ENCODE data around the gene LAMA2.

Gene LAMA2

GRCh38 chr6:129493354-129493902 lies 610.5 kb downstream of the LAMA2 start:
- Histone ChIP-seq H3K4me3 (no peak overlapping the region), H3K9me3 (ENCODE audit: low read depth, low read length) (no peaks in the 10 kb centered on the region), H3K36me3 (ENCODE audit: insufficient read depth, low read length) (no peaks in the 10 kb centered on the region), H3K9ac (ENCODE audit: insufficient read length) (no peak overlapping the region), H3K27ac (no peak overlapping the region)
- DNase-seq (ENCODE audit: low read depth, low spot score), result no peak
- no peak for TF ChIP-seq EZH2 (IDR thresholded peaks at IDR 0.05)
- no peak for TF ChIP-seq FOXP2 (optimal IDR thresholded peaks at IDR 0.05; ENCODE audit: control extremely low read depth, extremely low read length, insufficient read depth)
- TF ChIP-seq POLR2AphosphoS5 (IDR thresholded peaks at IDR 0.05; ENCODE audit: borderline replicate concordance, low read depth, low read length), result no peak

- DNase-seq (ENCODE audit: low read depth, low spot score), result no peak
- Histone ChIP-seq H3K4me3 (no peak overlapping the region), H3K27ac (no peak overlapping the region), H3K9me3 (ENCODE audit: low read depth, low read length) (no peaks in the 10 kb centered on the region), H3K36me3 (ENCODE audit: insufficient read depth, low read length) (no peaks in the 10 kb centered on the region), H3K9ac (ENCODE audit: insufficient read length) (no peak overlapping the region)
- TF ChIP-seq POLR2AphosphoS5 (IDR thresholded peaks at IDR 0.05; ENCODE audit: borderline replicate concordance, low read depth, low read length) (no peak), FOXP2 (optimal IDR thresholded peaks at IDR 0.05; ENCODE audit: control extremely low read depth, extremely low read length, insufficient read depth) (no peak), EZH2 (IDR thresholded peaks at IDR 0.05) (no peak)
These were observed 611.2 kb downstream of the LAMA2 start for GRCh38 chr6:129494099-129494498.

- no peak for DNase-seq (ENCODE audit: low read depth, low spot score)
- Histone ChIP-seq H3K27ac (no peak overlapping the region), H3K4me3 (no peak overlapping the region), H3K9me3 (ENCODE audit: low read depth, low read length) (no peaks in the 10 kb centered on the region), H3K36me3 (ENCODE audit: insufficient read depth, low read length) (no peaks in the 10 kb centered on the region), H3K9ac (ENCODE audit: insufficient read length) (no peak overlapping the region)
- TF ChIP-seq POLR2AphosphoS5 (IDR thresholded peaks at IDR 0.05; ENCODE audit: borderline replicate concordance, low read depth, low read length) (no peak), EZH2 (IDR thresholded peaks at IDR 0.05) (no peak), FOXP2 (optimal IDR thresholded peaks at IDR 0.05; ENCODE audit: control extremely low read depth, extremely low read length, insufficient read depth) (no peak)
These were observed 611.6 kb downstream of the LAMA2 start for GRCh38 chr6:129494586-129494985.

GRCh38 chr6:129495652-129496051 lies 612.7 kb downstream of the LAMA2 start:
- Histone ChIP-seq H3K9me3 (ENCODE audit: low read depth, low read length) (no peaks in the 10 kb centered on the region), H3K4me3 (no peak overlapping the region), H3K27ac (no peak overlapping the region), H3K36me3 (ENCODE audit: insufficient read depth, low read length) (no peaks in the 10 kb centered on the region), H3K9ac (ENCODE audit: insufficient read length) (no peak overlapping the region)
- DNase-seq (ENCODE audit: low read depth, low spot score), result no peak
- TF ChIP-seq EZH2 (IDR thresholded peaks at IDR 0.05) (no peak), FOXP2 (optimal IDR thresholded peaks at IDR 0.05; ENCODE audit: control extremely low read depth, extremely low read length, insufficient read depth) (no peak), POLR2AphosphoS5 (IDR thresholded peaks at IDR 0.05; ENCODE audit: borderline replicate concordance, low read depth, low read length) (no peak)

- Histone ChIP-seq H3K9ac (ENCODE audit: insufficient read length) (no peak overlapping the region), H3K36me3 (ENCODE audit: insufficient read depth, low read length) (no peaks in the 10 kb centered on the region), H3K27ac (peak overlapping the region; percentile 76), H3K4me3 (peak overlapping the region; percentile 71), H3K9me3 (ENCODE audit: low read depth, low read length) (no peaks in the 10 kb centered on the region)
- TF ChIP-seq POLR2AphosphoS5 (IDR thresholded peaks at IDR 0.05; ENCODE audit: borderline replicate concordance, low read depth, low read length) (no peak), FOXP2 (optimal IDR thresholded peaks at IDR 0.05; ENCODE audit: control extremely low read depth, extremely low read length, insufficient read depth) (no peak), EZH2 (IDR thresholded peaks at IDR 0.05) (no peak)
- DNase-seq (ENCODE audit: low read depth, low spot score), result no peak
These were observed 614.8 kb downstream of the LAMA2 start for GRCh38 chr6:129497481-129498441.

- peak; percentile 61 for DNase-seq (ENCODE audit: low read depth, low spot score)
- H3K4me3 ChIP-seq, result peak overlapping the region; percentile 71
- H3K36me3 ChIP-seq (ENCODE audit: insufficient read depth, low read length), result no peaks in the 10 kb centered on the region
- TF ChIP-seq POLR2AphosphoS5 (IDR thresholded peaks at IDR 0.05; ENCODE audit: borderline replicate concordance, low read depth, low read length), result no peak
- no peak for TF ChIP-seq EZH2 (IDR thresholded peaks at IDR 0.05)
- no peak for TF ChIP-seq FOXP2 (optimal IDR thresholded peaks at IDR 0.05; ENCODE audit: control extremely low read depth, extremely low read length, insufficient read depth)
- no peaks in the 10 kb centered on the region for H3K9me3 ChIP-seq (ENCODE audit: low read depth, low read length)
- peak overlapping the region; percentile 76 for H3K27ac ChIP-seq
- H3K9ac ChIP-seq (ENCODE audit: insufficient read length), result no peak overlapping the region
These were observed 615.6 kb downstream of the LAMA2 start for GRCh38 chr6:129498541-129498940.

- peak overlapping the region; percentile 71 for H3K4me3 ChIP-seq
- no peak for TF ChIP-seq FOXP2 (optimal IDR thresholded peaks at IDR 0.05; ENCODE audit: control extremely low read depth, extremely low read length, insufficient read depth)
- no peak for TF ChIP-seq EZH2 (IDR thresholded peaks at IDR 0.05)
- TF ChIP-seq POLR2AphosphoS5 (IDR thresholded peaks at IDR 0.05; ENCODE audit: borderline replicate concordance, low read depth, low read length), result no peak
- no peaks in the 10 kb centered on the region for H3K36me3 ChIP-seq (ENCODE audit: insufficient read depth, low read length)
- H3K9me3 ChIP-seq (ENCODE audit: low read depth, low read length), result no peaks in the 10 kb centered on the region
- H3K27ac ChIP-seq, result peak overlapping the region; percentile 76
- peak; percentile 77 for DNase-seq (ENCODE audit: low read depth, low spot score)
- no peak overlapping the region for H3K9ac ChIP-seq (ENCODE audit: insufficient read length)
These were observed 616.3 kb downstream of the LAMA2 start for GRCh38 chr6:129498950-129499842.

- no peak overlapping the region for H3K9ac ChIP-seq (ENCODE audit: insufficient read length)
- no peaks in the 10 kb centered on the region for H3K9me3 ChIP-seq (ENCODE audit: low read depth, low read length)
- DNase-seq (ENCODE audit: low read depth, low spot score), result no peak
- no peak for TF ChIP-seq FOXP2 (optimal IDR thresholded peaks at IDR 0.05; ENCODE audit: control extremely low read depth, extremely low read length, insufficient read depth)
- TF ChIP-seq POLR2AphosphoS5 (IDR thresholded peaks at IDR 0.05; ENCODE audit: borderline replicate concordance, low read depth, low read length), result no peak
- no peak for TF ChIP-seq EZH2 (IDR thresholded peaks at IDR 0.05)
- H3K36me3 ChIP-seq (ENCODE audit: insufficient read depth, low read length), result no peaks in the 10 kb centered on the region
- no peak overlapping the region for H3K27ac ChIP-seq
- H3K4me3 ChIP-seq, result no peak overlapping the region
These were observed 616.9 kb downstream of the LAMA2 start for GRCh38 chr6:129499843-129500219.

Data from SK-N-MC (cell line).